Measurements from ENCODE around the gene C19orf12. TPM values are rescaled to one million over a fixed set of nuclear protein-coding genes. Genes with fewer than 3 reads are reported as not detected.
A peak's percentile ranks its signal among the peaks of the same experiment; 100 is the strongest.

Gene C19orf12
- total RNA-seq, 1 donor from 2014 or later, result 14.2 TPM

- Histone ChIP-seq H3K27me3 (no peaks in the 10 kb centered on the region), H3K27ac (peak overlapping the region; percentile 83), H3K36me3 (peaks cover 0 to 2% of the 10 kb centered on the region in 2 donors), H3K9me3 (no peaks in the 10 kb centered on the region), H3K4me3 (no peak overlapping the region), H3K4me1 (peaks cover 66% of the 10 kb centered on the region)
- peak in 1 of 2 donors; percentile 77 for DNase-seq (ENCODE audit: extremely low spot score in 2 of 2)
- intact Hi-C loops (cut with DNase I), result no loop called here
- no peak for TF ChIP-seq POLR2AphosphoS5 (IDR thresholded peaks at IDR 0.05; ENCODE audit: insufficient read depth in 1 of 2, low read depth in 1 of 2)
- TF ChIP-seq POLR2A (IDR thresholded peaks at IDR 0.05), result no peak
- TF ChIP-seq CTCF (IDR thresholded peaks at IDR 0.05), result no peak
Observed at GRCh38 chr19:29682236-29682895, 32.7 kb downstream of the C19orf12 start.

- Histone ChIP-seq H3K9me3 (no peaks in the 10 kb centered on the region), H3K4me3 (no peak overlapping the region), H3K27me3 (no peaks in the 10 kb centered on the region), H3K36me3 (peaks cover 0 to 8% of the 10 kb centered on the region in 2 donors), H3K27ac (peak overlapping the region; percentile 83), H3K4me1 (peaks cover 67% of the 10 kb centered on the region)
- DNase-seq (ENCODE audit: extremely low spot score in 2 of 2), result peak in 1 of 2 donors; percentile 87
- intact Hi-C loops (cut with DNase I), result no loop called here
- TF ChIP-seq POLR2A (IDR thresholded peaks at IDR 0.05) (no peak), POLR2AphosphoS5 (IDR thresholded peaks at IDR 0.05; ENCODE audit: insufficient read depth in 1 of 2, low read depth in 1 of 2) (peak; percentile 8 to 48)
Observed at GRCh38 chr19:29681422-29682235, 33.4 kb downstream of the C19orf12 start.

- no peak for TF ChIP-seq POLR2AphosphoS5 (IDR thresholded peaks at IDR 0.05; ENCODE audit: insufficient read depth in 1 of 2, low read depth in 1 of 2)
- TF ChIP-seq POLR2A (IDR thresholded peaks at IDR 0.05), result no peak
- no peak for TF ChIP-seq CTCF (IDR thresholded peaks at IDR 0.05)
- intact Hi-C loops (cut with DNase I), result no loop called here
Observed at GRCh38 chr19:29680937-29681336, 34.1 kb downstream of the C19orf12 start.

GRCh38 chr19:29680447-29680846 is 34.6 kb downstream of the C19orf12 start:
- peaks cover 74% of the 10 kb centered on the region for H3K4me1 ChIP-seq
- peaks cover 0 to 19% of the 10 kb centered on the region in 2 donors for H3K36me3 ChIP-seq
- H3K9me3 ChIP-seq, result no peaks in the 10 kb centered on the region
- H3K4me3 ChIP-seq, result no peak overlapping the region
- H3K27ac ChIP-seq, result peak overlapping the region; percentile 83
- TF ChIP-seq POLR2AphosphoS5 (IDR thresholded peaks at IDR 0.05; ENCODE audit: insufficient read depth in 1 of 2, low read depth in 1 of 2) (peak in 1 of 2 donors; percentile 60), POLR2A (IDR thresholded peaks at IDR 0.05) (no peak)
- no peaks in the 10 kb centered on the region for H3K27me3 ChIP-seq
- no peak for DNase-seq (ENCODE audit: extremely low spot score in 2 of 2)
- intact Hi-C loops (cut with DNase I), result no loop called here

More at GRCh38 chr19:29680937-29681336, 34.1 kb downstream of the C19orf12 start:
- no peaks in the 10 kb centered on the region for H3K9me3 ChIP-seq
- peaks cover 0 to 14% of the 10 kb centered on the region in 2 donors for H3K36me3 ChIP-seq
- H3K27ac ChIP-seq, result peak overlapping the region; percentile 83
- peaks cover 69% of the 10 kb centered on the region for H3K4me1 ChIP-seq
- no peaks in the 10 kb centered on the region for H3K27me3 ChIP-seq
- DNase-seq (ENCODE audit: extremely low spot score in 2 of 2), result no peak
- H3K4me3 ChIP-seq, result no peak overlapping the region

- H3K27ac ChIP-seq, result peak overlapping the region; percentile 83
- peaks cover 81% of the 10 kb centered on the region for H3K4me1 ChIP-seq
- H3K9me3 ChIP-seq, result no peaks in the 10 kb centered on the region
- peaks cover 0 to 27% of the 10 kb centered on the region in 2 donors for H3K36me3 ChIP-seq
- TF ChIP-seq POLR2AphosphoS5 (IDR thresholded peaks at IDR 0.05; ENCODE audit: insufficient read depth in 1 of 2, low read depth in 1 of 2) (no peak), CTCF (IDR thresholded peaks at IDR 0.05) (no peak), POLR2A (IDR thresholded peaks at IDR 0.05) (no peak)
- H3K4me3 ChIP-seq, result no peak overlapping the region
- intact Hi-C loops (cut with DNase I), result no loop called here
- no peaks in the 10 kb centered on the region for H3K27me3 ChIP-seq
- DNase-seq (ENCODE audit: extremely low spot score in 2 of 2), result no peak
Observed at GRCh38 chr19:29679598-29680210, 35.4 kb downstream of the C19orf12 start.

Data from vagina (tissue), 2 donors.